HG02981 (cell line): ENCODE measurements around the gene FTSJ1.
"Not testable (repeated sequence)": the region's sequence is repeated elsewhere in the genome, so short reads cannot be mapped to it uniquely, and the experiment has no call there.

Experiments used
- ATAC-seq: cut with Tn5 transposase; IDR thresholded peaks from one replicate; pipeline ENCODE4 v1.9.1; 2021; ENCODE audit warnings: mild to moderate bottlenecking, moderate library complexity; ENCODE audit not compliant: unreplicated experiment

FTSJ1 gene

DNA sequence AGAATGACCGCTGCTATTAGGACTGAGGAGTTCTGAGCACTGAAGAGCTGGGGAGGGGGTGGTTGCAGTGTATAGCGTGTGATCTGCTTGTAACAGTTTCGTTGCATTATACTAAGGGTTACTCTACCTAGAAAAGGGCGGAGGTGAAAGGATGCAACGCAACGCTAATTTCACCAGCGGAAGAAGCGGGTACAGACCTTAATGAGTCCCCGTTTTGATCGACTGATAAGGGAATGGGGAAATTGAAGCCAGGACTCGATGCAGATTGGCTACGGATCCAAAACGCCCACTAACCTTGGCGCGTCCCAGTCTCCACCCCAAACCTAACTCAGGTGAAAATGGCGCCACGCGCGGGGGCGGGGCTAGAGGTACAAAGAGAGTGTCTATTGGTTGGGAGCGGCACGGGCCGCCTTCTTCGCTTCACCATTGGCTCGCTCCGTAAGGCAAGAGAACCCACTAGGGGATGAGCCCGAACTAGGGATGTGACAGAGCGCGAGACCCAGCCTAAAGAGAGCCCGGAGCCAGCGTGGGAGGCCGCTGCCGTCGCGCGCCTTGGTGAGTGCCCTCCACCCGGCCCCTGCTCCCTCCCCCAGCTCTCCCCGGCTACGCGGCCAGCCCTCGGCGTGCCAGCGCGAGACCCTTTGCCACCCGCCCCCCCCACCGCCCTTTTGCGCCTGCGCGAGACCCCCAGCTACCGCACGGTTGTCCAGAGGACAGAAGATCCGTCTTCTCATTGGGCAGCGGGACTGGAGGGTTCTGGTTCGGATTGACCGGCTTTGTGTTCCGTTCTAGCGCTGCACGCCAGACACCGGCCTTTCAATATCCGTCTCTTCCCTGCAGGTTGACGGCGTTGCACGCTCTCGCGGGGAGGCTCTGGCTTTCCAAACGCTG lies 45.6 kb downstream of the FTSJ1 start, which contains the start of gene EBP:
TSS of gene EBP (plus strand) at position 456 of the 891 bp plus-strand sequence. CDS start 1,964 bp downstream, outside the sequence.
- ATAC-seq: peak; percentile 96

- ATAC-seq: no peak
These were observed 46.3 kb downstream of the FTSJ1 start for GRCh38 chrX:48522291-48522690.

DNA sequence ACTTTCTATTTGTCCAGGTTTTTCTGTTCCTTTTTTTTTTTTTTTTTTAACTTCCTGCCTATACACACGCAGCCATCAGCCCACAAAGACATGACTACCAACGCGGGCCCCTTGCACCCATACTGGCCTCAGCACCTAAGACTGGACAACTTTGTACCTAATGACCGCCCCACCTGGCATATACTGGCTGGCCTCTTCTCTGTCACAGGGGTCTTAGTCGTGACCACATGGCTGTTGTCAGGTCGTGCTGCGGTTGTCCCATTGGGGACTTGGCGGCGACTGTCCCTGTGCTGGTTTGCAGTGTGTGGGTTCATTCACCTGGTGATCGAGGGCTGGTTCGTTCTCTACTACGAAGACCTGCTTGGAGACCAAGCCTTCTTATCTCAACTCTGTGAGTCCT lies 47.7 kb downstream of the FTSJ1 start:
- ATAC-seq: no peak

GRCh38 chrX:48525853-48526252 lies 49.9 kb downstream of the FTSJ1 start:
- not testable (repeated sequence) for ATAC-seq

GRCh38 chrX:48530736-48531135 lies 54.7 kb downstream of the FTSJ1 start:
- ATAC-seq: no peak

DNA sequence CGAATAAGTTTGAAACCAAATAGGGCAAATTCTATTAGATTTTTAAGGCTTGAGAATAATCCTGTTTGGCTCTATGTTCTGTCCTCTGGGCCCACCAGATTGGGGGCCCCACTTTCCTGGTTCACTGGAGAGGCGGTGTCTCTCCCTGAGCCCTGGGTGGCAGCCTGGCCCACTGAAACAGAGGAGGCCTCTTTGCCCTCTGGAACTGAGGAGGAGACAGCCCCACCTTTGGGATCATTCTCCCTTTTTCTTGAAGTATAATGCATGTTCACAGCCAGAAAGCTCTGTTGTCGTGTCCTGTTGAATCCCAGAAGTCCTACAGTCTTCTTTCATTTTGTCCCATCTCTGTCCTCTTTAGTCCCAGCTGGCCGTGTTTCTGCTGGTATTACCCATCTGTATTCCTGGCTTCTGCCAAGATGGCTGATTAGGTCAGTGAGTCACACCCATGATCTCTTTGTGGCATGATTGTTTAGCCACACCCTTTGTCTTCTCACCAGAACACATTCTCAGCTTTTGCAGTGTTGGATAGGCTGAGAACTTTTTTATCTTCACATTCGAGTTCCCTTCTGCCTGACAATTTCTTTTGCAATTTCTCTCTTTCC lies 55.5 kb downstream of the FTSJ1 start:
- no peak for ATAC-seq

DNA sequence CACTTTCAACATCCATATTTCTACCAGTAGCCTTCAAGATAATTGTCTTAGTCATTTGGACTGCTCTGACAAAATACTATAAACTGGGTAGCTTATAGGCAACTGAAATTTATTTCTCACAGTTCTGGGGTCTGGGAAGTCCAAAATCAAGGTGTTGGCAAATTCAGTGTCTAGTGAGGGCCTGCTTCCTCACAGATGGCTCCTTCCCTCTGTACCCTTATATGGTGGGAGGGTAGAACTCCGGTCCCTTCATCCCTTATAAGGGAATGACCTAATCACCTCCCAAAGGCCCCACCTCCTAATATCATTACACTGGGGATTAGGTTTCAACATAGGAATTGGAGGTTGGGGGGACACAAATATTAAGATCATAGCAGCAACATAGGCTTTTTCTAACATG lies 56.2 kb downstream of the FTSJ1 start:
- no peak for ATAC-seq

DNA sequence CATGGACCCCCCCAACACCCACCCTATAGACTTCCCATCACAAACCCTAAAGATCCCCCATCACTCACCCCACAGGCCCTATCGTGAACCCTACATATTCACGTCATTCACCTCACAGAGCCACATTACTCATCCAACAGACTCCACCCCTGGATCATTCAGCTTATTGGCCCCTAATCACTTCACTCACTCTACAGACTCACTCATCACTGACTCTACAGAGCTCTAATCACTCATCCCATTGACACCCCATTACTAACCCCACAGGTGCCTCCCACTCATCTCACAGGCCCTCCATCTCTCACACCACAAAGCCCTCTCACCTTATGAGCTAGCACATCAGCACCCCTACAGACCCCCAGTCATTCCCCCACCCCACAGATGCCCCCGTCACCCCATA lies 57.2 kb downstream of the FTSJ1 start:
- ATAC-seq: no peak
